ENCODE measurements around the gene SETBP1. TPM values are rescaled to one million over a fixed set of nuclear protein-coding genes. Genes with fewer than 3 reads are reported as not detected.

Gene SETBP1
- total and polyA plus RNA-seq, 2 of the 8 experiments (the other 6 are each of a cell fraction or from before 2014, with no cell fraction given), result 2.0 to 6.5 TPM

DNA sequence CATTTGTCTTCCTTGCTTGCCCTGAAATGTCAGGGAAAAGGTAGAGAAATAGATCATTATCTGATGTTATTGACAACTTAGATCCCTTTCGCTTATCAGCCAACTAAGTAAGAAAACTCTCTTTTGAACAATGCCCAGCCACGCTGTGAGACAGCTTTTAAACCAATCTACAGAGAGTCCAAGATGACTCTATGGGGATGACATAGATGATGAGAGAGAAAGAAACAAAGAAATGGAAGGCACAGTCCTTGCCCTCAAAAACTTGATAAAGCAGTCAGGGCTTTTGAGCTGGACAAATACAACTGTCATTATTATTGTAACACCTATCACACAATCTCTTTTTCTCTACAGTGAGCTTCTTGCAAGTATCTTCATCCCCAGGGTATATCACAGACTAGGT lies 222.6 kb downstream of the SETBP1 start (continued):
- TF ChIP-seq BACH1 (IDR thresholded peaks at IDR 0.05; ENCODE audit: low read length), result no peak
- TF ChIP-seq SP2 (IDR thresholded peaks at IDR 0.05; ENCODE audit: low read length), result no peak

Measured in H1 (cell line).